Islet precursor cell (in vitro differentiated cells): ENCODE results near the gene SLC6A11.

Experiments used
- DNase-seq: peaks from one replicate; pipeline ENCODE4 v3.0.0-alpha.2; 2018

SLC6A11 gene

DNA sequence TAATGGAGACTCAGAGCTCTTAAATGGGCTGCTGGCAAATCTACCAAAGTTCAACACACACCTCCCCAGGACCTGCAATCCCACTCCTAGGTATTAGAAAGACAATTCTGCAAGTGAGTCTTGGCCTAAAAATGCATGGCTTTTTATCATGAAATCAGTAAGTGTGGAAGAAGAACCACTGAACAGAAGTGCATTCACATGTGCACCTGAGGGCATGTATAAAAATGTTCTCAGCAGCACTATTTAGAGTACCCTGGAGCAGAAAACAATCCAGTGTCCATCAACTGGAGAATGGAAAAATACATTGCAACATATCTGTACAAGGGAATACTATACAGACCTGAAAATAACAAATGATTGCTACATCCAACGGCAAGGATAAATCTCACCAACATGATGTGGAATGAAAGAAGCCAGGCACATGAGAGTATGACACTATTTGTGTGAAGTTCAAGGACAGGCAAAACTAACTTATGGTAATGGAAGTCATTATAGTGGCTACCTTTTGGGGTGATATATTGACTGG, 168.4 kb downstream of the SLC6A11 start:
- DNase-seq: no peak

DNA sequence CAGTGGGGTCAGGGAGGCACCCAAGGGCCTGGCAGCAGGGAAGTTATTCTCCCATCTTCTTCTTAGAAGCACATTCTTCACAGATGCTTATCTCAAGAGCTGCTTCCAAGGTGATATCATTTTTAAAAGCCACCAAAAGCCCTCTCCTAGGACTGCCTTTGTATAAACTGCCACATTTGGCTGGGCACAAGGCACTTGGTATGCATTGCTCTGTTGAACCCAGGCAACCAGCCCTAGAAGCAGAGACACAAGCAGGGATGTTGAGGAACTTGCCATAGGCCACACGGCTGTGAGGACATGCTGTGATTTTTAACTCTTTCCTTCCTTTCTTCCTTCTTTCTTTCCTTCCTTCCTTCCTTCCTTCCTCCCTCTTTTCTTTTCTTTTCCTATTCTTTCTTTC, 169.2 kb downstream of the SLC6A11 start:
- no peak for DNase-seq

DNA sequence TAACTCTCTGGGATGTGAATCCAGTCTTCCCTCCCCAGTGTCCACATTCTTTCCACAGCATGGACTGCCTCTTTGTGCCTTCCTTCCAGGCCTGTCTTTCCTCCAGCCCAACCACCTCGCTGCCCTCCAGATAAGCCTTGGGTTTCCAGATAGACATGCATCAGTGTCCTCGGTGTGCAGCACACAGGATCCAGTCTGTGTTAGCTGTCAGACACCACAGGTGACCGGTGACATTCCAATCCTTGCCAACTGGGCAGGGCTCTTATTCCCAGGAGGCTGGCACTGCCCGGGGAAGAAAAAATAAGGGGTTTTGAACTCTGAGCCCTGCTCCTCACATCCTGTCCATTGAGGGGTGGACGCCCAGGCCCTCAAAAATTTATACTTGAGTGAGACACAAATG, 170.6 kb downstream of the SLC6A11 start:
- DNase-seq: no peak

DNA sequence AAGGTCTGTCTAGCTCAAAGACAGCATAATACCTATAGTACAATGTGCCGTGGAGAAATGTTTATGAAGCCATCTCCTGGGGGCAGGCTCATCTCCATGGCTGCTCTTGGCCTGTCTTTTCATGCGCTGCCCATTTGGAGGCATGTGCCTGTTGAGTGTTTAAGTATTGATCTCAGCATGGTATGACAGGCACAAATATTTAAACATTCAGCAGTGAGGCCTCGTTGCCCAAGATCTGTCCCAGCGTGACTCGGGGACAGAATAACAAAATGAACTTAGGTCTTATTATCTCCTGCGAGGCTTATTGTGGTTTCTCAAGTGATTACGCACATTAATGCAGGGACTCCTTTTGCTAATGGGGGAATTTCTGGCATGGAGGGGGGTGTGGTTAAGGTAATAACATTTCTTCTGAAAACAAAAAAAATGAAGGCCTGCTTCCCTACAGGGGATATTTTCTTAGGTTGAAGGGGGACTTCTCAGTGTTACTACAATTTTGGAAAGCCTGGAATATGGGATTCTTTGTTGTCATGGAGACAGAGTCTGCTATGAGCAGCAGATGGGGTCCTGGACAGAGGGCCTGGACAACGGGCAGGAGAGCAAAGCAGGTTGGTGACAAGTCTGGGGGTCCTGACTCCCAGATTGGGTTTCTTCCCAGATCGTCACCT, 172.1 kb downstream of the SLC6A11 start:
- no peak for DNase-seq

DNA sequence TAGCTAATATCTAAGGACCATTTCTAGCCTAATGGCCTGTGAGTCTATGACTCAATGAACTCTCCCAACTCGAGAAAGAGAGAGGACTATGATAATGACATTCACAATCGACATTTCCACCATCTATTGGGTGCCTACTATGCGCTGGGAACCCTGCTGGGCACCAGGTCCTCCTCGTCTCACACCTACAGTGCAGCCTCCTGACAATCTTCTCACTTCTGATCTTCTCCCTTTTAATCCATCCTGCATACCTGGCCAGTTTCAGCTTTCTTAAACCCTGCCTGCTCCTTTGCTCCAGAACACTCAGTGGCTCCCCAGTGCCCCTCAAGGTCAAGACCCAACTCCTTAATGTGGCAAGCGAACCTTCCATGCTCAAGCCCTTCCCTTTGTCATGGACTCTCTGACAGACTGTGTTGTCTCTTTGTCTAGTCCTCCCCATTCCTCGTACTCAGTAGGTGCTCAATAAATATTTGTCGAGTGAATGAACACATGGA, 173.0 kb downstream of the SLC6A11 start:
- DNase-seq: no peak
